ENCODE data around the gene ARL3. TPM values are rescaled to one million over a fixed set of nuclear protein-coding genes. Genes with fewer than 3 reads are reported as not detected.
"Not testable (repeated sequence)": the region's sequence is repeated elsewhere in the genome, so short reads cannot be mapped to it uniquely, and the experiment has no call there.

The ARL3 gene
- total RNA-seq, 1 experiment from 2014 or later: 16.5 TPM

DNA sequence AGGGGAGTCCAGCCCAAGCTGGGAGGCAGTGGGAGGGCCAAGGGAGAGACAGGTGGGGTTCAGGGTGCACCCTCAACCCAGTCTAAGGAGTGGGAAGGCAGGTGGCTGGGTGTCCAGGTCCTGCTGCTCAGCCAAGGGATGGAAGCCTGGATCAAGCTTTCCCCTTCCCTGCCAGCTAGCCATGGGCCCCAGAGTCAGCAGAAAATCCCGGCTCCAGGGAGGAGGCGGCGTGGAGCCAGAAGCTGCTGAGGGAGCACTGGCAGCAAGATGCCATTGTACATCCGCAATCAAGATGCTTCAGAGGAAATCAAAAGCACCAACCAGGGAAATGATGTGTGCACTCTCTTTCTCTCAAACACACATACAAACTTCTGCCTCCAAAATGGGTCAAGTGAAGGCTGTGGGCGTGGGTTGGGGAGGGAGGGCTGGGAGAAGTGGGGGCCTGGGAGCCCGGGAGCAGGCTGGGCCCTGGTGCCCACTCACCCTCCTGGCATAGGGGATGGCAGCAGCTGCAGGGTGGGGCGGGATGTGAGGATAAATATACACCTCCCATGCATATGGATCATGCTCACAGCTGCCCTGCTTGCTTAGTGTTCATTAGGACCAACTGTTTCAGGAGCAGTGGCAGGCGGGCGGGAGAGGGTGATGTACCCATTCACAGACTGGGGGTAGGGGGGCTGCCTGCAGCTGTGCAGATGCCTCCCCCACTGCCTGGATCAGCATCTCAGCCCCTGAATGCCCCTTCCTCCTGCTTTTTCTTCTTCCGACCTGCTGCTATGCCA lies 45.7 kb downstream of the ARL3 start:
- H4K8ac ChIP-seq (replicated peaks; ENCODE audit: insufficient read length, low read depth, low read length): no peak overlapping the region
- H3K9me3 ChIP-seq (ENCODE audit: control insufficient read depth, low read depth, low read length): no peaks in the 10 kb centered on the region
- H3K18ac ChIP-seq (ENCODE audit: insufficient read length, low read depth, low read length): no peak overlapping the region
- H3K79me2 ChIP-seq (ENCODE audit: insufficient read depth, low read length): no peaks in the 10 kb centered on the region
- H4K20me1 ChIP-seq (ENCODE audit: control insufficient read depth, insufficient read depth, insufficient read length): no peaks in the 10 kb centered on the region
- no peak overlapping the region for H3K27ac ChIP-seq (ENCODE audit: insufficient read length, low read depth, low read length)
- H3K23ac ChIP-seq (ENCODE audit: insufficient read length, low read depth, low read length): no peak overlapping the region
- H3K4ac ChIP-seq (ENCODE audit: low read depth, low read length): no peak overlapping the region
- no peak overlapping the region for H2BK120ac ChIP-seq (ENCODE audit: low read depth, low read length, poor library complexity, severe bottlenecking)
- no peaks in the 10 kb centered on the region for H3K23me2 ChIP-seq (ENCODE audit: insufficient read length, low read depth, low read length, poor library complexity, severe bottlenecking)
- no peak overlapping the region for H3K9ac ChIP-seq (ENCODE audit: extremely low read depth, insufficient read length, low read length)
- no peak for DNase-seq
- H3K27me3 Mint-ChIP-seq (ENCODE audit: low read depth): no peaks in the 10 kb centered on the region; the same call in 1 of the 2 replicates
- no peaks in the 10 kb centered on the region; a peak in 1 of 7 replicates for H3K36me3 Mint-ChIP-seq (ENCODE audit: insufficient read depth in 1 of 3, low read depth in 3 of 3)
- no peak overlapping the region for H3K56ac ChIP-seq (ENCODE audit: insufficient read length, low read depth, low read length)
- TF ChIP-seq CTCF (conservative IDR thresholded peaks at IDR 0.05): no peak
- H3K27me3 ChIP-seq (ENCODE audit: insufficient read depth, low read length): no peaks in the 10 kb centered on the region
- H3K14ac ChIP-seq (ENCODE audit: insufficient read depth, low read length): no peak overlapping the region; the same call in 1 of the 2 replicates
- no peak overlapping the region for H2AFZ ChIP-seq (ENCODE audit: low read length)
- H2BK5ac ChIP-seq (ENCODE audit: insufficient read length, low read length): no peak overlapping the region
- H3K4me2 ChIP-seq (ENCODE audit: insufficient read depth, insufficient read length, low read length): no peak overlapping the region
- no CpG with 5 or more reads among the region's 10 CpGs for WGBS (ENCODE audit: extremely low coverage, insufficient read length, low lambda C conversion rate)
- H3K4me1 ChIP-seq (ENCODE audit: insufficient read depth, low read length): peaks cover 4% of the 10 kb centered on the region
- no peak overlapping the region for H4K5ac ChIP-seq (ENCODE audit: insufficient read length, low read depth, low read length)
- H4K91ac ChIP-seq (ENCODE audit: insufficient read length, low read depth, low read length): no peak overlapping the region
- H3T11ph ChIP-seq (ENCODE audit: low read length): no peak overlapping the region
- H3K79me1 ChIP-seq (ENCODE audit: insufficient read depth, low read depth, low read length, poor library complexity, severe bottlenecking): no peaks in the 10 kb centered on the region
- no peaks in the 10 kb centered on the region; a peak in 1 of 5 replicates for H3K9me3 Mint-ChIP-seq
- H3K27ac Mint-ChIP-seq: no peak overlapping the region; a peak in 1 of 7 replicates
- no peak overlapping the region for H2AK5ac ChIP-seq (ENCODE audit: insufficient read length, low read length)
- no peak overlapping the region for H2BK12ac ChIP-seq (ENCODE audit: insufficient read length, low read depth, low read length)
- H3K4me1 Mint-ChIP-seq: peaks cover 33 to 41% of the 10 kb centered on the region in 2 experiments
- no peak overlapping the region for H2BK15ac ChIP-seq (ENCODE audit: low read depth, low read length)
- H2BK20ac ChIP-seq (ENCODE audit: low read depth, low read length, poor library complexity, severe bottlenecking): no peak overlapping the region
- H3K4me3 Mint-ChIP-seq: no peak overlapping the region; a peak in 1 of 5 replicates

DNA sequence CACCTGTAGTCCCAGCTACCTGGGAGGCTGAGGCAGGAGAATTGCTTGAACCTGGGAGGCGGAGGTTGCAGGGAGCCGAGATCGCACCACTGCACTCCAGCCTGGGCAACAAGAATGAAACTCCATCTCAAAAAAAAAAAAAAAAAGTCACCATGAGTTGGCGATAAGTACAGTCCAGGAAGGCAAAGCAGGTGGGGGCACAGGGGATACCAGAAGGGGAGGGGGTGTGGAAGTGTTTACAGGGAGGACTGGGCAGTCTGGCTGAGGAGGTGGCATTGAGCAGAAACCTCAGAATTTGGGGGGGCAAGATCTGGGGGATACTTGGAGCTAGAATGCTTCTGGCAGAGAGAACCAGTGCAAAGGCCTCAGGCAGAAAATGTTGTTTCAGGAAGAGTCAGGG lies 46.8 kb downstream of the ARL3 start:
- H3K9ac ChIP-seq (ENCODE audit: extremely low read depth, insufficient read length, low read length); H4K20me1 ChIP-seq (ENCODE audit: control insufficient read depth, insufficient read depth, insufficient read length); H4K5ac ChIP-seq (ENCODE audit: insufficient read length, low read depth, low read length); H2BK120ac ChIP-seq (ENCODE audit: low read depth, low read length, poor library complexity, severe bottlenecking); H3K79me1 ChIP-seq (ENCODE audit: insufficient read depth, low read depth, low read length, poor library complexity, severe bottlenecking); H3K56ac ChIP-seq (ENCODE audit: insufficient read length, low read depth, low read length); H4K8ac ChIP-seq (replicated peaks; ENCODE audit: insufficient read length, low read depth, low read length); H3K4me3 Mint-ChIP-seq; H3K9me3 ChIP-seq (ENCODE audit: control insufficient read depth, low read depth, low read length); H3K18ac ChIP-seq (ENCODE audit: insufficient read length, low read depth, low read length); H3K4me2 ChIP-seq (ENCODE audit: insufficient read depth, insufficient read length, low read length); H3K36me3 Mint-ChIP-seq (ENCODE audit: insufficient read depth in 1 of 3, low read depth in 3 of 3); H3K4ac ChIP-seq (ENCODE audit: low read depth, low read length); H2BK15ac ChIP-seq (ENCODE audit: low read depth, low read length); H3K27me3 ChIP-seq (ENCODE audit: insufficient read depth, low read length); H3K27ac ChIP-seq (ENCODE audit: insufficient read length, low read depth, low read length); H3K23me2 ChIP-seq (ENCODE audit: insufficient read length, low read depth, low read length, poor library complexity, severe bottlenecking); H2AFZ ChIP-seq (ENCODE audit: low read length); H3K14ac ChIP-seq (ENCODE audit: insufficient read depth, low read length); H2BK20ac ChIP-seq (ENCODE audit: low read depth, low read length, poor library complexity, severe bottlenecking); H3T11ph ChIP-seq (ENCODE audit: low read length); H2BK5ac ChIP-seq (ENCODE audit: insufficient read length, low read length); H3K27me3 Mint-ChIP-seq (ENCODE audit: low read depth); H2BK12ac ChIP-seq (ENCODE audit: insufficient read length, low read depth, low read length); H2AK5ac ChIP-seq (ENCODE audit: insufficient read length, low read length); H4K91ac ChIP-seq (ENCODE audit: insufficient read length, low read depth, low read length); H3K4me1 ChIP-seq (ENCODE audit: insufficient read depth, low read length); H3K23ac ChIP-seq (ENCODE audit: insufficient read length, low read depth, low read length); DNase-seq; H3K79me2 ChIP-seq (ENCODE audit: insufficient read depth, low read length); H3K9me3 Mint-ChIP-seq: not testable (repeated sequence)
- peak overlapping the region in 2 of 3 experiments; percentile 5 to 50; a peak in 2 of 7 replicates for H3K27ac Mint-ChIP-seq
- peaks cover 24 to 33% of the 10 kb centered on the region in 2 experiments for H3K4me1 Mint-ChIP-seq
- WGBS (ENCODE audit: extremely low coverage, insufficient read length, low lambda C conversion rate): no CpG with 5 or more reads among the region's 4 CpGs
